Fibroblast of skin of back (primary cell): ENCODE results near the gene UCHL3. TPM values are rescaled to one million over a fixed set of nuclear protein-coding genes. Genes with fewer than 3 reads are reported as not detected.
"Not testable (repeated sequence)": the region's sequence is repeated elsewhere in the genome, so short reads cannot be mapped to it uniquely, and the experiment has no call there.

Source experiments
- DNase-seq: peaks from one replicate; pipeline ENCODE4 v3.0.0-alpha.2; 2013
- polyA plus RNA-seq, 2 experiments: library from polyadenylated mRNA; unstranded; fragments of 120-200 nt; gene quantifications; one replicate each; pipeline ENCODE4 v1.2.1, GENCODE V29; 2013; ENCODE audit not compliant: insufficient read length in 2 of 2

UCHL3 gene
- 33.1 TPM for polyA plus RNA-seq (2013, experiment 1 of 2; ENCODE audit: insufficient read length)
- 23.5 TPM for polyA plus RNA-seq (2013, experiment 2 of 2; ENCODE audit: insufficient read length)

- DNase-seq, result peak; percentile 93
Observed at GRCh38 chr13:75549262-75550158, at the start of gene UCHL3. Gene UCHL3 (plus strand): TSS chr13:75549791. CDS start chr13:75549821, 30 bp downstream.

DNA sequence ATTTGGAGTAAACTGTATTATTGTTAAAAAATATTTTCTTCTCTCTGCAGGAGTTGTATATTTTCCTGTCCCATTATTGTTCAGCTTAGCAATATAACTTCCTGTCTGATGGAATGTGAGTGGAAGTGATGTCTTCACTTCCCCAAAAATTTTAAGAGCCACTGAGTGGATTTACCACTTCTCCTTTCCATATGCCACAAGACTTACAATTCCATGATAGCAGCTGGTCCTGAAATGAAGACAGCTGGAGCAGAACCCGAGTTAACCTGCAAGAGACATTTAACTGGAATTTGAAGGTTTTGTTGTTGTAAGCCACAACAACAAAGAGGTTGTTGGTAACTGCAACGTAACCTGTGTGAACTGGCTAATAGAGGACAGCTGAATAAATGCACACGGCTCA lies 44.3 kb upstream of the UCHL3 start:
- DNase-seq, result no peak

- DNase-seq, result no peak
Observed at GRCh38 chr13:75506018-75506417, 43.6 kb upstream of the UCHL3 start.

DNA sequence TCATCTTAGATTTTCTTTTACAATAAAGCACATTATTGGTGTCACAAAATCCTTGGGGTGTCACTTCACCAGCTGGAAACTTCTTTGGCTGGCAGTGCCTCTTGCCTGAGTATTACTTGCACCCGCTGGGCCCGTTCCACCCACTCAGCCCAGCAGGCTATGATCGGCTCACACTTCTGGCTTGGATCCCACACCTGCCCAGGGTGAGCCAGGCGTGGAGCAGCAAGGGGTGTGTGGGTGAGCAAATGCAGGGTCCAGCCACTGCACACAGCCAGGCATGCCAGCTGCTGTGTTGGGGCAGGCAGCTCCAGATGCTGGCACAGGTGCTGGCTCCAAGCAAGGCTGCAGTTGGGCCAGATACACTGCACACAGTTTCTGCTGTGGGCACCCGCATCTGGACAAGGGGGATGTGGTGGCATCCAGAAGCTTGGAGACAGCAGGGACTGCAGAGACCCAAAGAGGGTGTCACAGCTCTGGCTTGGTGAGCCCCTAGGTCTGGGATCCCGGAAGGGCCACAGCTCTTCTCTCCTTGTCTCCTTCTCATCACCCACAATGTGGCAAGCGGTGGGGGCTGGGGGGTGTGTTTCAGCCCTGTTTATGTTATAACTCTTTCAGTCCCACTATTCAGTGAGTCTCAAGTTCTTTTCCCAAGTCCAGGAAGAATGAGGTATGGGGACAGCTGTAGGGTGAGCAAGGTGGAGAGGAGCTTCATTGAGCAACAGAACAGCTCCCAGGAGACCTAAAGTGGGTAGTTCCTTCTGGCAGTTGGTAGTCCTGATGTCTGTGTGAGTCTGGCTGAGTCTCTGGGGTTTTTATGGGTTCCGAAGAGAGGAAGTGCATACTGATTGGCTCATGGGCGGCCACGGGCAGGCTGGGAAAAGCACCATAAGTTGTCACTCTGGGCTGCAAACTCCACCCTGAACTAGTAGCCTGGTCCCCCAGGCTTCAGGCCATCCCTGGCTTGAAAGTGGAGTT lies 42.3 kb upstream of the UCHL3 start:
- DNase-seq, result no peak

GRCh38 chr13:75508002-75508548 lies 41.5 kb upstream of the UCHL3 start:
- no peak for DNase-seq

GRCh38 chr13:75511051-75511625 lies 38.5 kb upstream of the UCHL3 start:
- no peak for DNase-seq

DNA sequence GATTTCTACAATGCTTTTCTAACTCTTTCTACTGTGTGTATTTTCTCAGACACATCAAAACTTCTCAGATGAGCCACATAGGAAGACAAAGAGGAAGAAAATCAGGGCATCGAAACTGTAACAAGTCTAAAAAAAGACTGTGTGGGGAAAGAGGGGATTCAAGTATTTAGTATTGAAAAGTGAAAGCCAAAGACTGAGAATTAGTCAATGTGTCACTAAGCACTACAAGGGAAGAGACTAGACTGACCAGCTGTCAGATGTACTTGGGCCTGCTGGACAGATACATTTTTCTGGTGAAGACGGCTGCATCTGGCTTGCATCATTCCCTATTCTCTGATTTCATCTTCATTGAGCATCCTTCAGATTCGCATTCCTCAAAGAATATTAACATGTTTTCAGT lies 37.3 kb upstream of the UCHL3 start:
- no peak for DNase-seq

- DNase-seq, result no peak
Observed at GRCh38 chr13:75513271-75513670, 36.3 kb upstream of the UCHL3 start.

GRCh38 chr13:75514080-75514995 lies 35.3 kb upstream of the UCHL3 start:
- DNase-seq, result peak; percentile 65

DNA sequence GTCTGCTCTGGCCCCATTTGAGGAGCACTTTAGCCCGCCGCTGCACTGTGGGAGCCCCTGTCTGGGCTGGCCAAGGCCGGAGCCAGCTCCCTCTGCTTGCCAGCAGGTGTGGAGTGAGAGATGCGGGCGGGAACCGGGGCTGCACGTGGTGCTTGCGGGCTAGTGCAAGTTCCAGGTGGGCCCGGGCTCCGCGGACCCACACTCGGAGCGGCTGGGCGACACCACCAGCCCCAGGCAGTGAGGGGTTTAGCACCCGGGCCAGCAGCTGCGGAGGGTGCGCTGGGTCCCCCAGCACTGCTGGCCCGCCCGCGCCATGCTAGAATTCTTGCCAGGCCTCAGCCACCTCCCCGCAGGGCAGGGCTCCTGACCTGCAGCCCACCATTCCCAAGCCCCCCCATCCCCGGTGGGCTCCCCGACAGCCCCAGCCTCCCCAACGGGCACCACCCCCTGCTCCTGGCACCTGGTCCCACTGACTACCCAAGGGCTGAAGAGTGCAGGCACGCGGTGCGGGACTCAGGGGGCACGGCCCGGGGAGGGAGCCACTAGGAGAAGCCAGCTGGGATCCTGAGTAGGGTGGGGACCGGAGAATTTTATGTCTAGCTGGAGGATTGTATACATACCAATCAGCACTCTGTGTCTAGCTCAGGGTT lies 31.0 kb upstream of the UCHL3 start:
- DNase-seq, result no peak

DNA sequence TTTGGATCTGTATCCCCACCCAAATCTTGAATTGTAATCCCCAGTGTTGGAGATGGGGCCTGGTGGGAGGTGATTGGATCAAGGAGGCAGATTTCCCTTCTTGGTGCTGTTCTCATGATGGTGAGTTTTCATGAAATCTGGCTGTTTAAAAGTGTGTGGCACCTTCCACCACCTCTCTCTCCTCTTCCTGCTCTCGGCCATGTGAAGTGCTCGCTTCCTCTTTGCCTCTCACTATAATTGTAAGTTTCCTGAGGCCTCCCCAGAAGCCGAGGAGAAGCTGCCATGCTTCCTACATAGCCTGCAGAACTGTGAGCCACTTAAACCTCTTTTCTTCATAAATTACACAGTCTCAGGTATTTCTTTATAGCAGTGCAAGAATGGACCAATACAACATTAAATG lies 27.6 kb upstream of the UCHL3 start:
- DNase-seq, result no peak

DNA sequence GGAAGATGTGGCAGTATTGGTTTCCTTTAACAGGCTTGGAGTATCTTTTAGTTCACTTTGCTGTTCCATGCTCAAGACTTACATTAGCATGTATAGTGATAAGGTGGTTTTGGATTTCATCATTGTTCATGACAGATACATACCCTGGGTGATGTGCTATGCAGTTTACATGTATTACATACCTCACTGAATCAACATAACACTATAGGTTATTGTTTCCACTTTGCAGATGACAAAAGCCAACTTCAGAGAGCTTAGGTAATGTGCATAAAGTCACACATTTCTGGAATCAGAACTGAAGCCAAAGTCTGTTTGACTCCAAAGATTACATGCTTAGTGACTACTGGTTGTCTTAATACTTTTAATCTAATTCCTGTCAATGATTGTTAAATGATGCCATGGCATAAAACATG lies 19.0 kb upstream of the UCHL3 start:
- DNase-seq, result no peak

GRCh38 chr13:75533861-75534260 lies 15.7 kb upstream of the UCHL3 start:
- no peak for DNase-seq

DNA sequence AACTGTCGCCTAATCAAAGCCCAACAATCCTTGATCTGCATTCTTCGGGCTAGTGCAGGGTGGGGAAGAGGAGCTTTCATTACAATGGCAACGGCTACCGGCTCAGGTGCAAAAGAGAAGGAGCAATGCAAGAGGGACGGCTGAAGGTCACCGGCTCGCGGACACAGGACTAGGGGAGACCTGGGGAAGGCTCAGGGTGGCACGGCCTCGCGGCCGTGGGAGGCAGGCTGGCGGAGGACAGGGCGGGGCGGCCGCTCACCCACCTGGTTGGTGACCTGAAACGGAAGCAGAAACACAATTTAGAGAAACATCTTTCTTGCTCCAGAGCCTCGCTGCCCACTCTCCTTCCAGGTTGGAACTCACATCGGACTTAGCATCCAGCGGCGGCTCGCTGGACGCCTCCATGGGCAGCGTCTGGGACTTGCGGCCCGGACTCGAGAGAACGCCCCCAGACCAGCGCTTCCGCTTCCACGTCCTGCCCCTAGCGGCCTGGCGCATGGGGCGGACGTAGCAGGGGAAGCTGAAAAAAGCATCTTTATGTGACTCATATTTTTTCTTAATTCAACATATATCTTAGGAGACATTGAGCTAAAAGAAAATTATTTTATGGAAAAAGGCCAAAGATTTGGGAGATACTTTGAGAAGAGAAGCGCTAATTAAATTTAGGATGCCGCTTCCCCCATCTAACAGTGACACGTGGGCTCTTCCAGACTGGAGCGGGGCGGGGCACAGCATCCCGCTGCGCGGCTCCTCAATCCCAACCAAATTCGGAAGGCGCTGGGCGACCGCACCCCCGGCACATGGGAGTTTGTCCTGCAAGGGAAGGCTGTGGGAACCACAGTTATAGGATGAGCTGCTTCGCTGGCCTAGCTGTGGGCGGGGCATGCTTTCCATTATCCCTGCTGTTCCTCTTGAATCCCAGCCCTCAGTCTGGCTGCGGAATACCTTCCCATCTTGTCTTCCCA lies 11.9 kb upstream of the UCHL3 start, which contains the start of gene COMMD6:
TSS of gene COMMD6 (minus strand) at position 441 of the 965 bp plus-strand sequence. CDS start at position 405, 36 bp downstream.
- peak; percentile 95 for DNase-seq

DNA sequence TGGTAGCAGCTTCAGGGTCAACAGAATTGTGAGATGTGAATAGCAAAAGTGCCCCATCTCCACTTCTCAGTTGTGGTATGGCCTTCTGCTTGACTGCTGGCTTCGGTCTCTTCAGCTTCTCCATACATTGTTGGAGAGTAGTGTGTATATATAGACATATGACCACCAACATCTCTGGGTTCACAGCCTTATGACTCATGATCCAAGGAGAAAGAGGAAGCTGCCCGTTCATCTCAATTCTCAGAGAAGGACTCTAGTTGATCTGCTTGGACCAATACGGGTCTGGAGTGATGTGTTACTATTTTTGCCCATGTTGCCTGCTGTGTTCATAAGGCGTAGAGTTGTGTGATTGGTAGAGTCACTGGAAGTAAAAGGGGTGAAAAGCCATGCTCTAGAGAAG lies 8.3 kb upstream of the UCHL3 start:
- DNase-seq, result peak; percentile 37

DNA sequence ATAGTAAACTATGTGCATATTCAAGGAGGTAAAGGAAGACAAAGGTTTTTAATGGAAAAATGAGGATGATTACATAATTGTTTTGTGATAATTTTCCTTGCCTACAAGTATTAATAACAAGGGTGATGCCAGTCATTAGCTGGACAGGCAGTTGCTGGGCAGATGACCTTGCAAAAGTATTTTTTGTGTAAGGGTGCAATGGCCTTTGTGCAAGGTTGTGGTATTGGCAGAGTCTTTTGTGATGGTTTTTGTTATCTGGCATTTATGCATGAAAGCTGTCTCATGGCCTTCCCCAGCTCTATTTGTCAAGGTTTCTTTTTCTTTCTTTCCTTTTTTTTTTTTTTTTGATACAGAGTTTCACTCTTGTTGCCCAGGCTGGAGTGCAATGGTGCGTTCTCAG lies 7.6 kb upstream of the UCHL3 start:
- no peak for DNase-seq

DNA sequence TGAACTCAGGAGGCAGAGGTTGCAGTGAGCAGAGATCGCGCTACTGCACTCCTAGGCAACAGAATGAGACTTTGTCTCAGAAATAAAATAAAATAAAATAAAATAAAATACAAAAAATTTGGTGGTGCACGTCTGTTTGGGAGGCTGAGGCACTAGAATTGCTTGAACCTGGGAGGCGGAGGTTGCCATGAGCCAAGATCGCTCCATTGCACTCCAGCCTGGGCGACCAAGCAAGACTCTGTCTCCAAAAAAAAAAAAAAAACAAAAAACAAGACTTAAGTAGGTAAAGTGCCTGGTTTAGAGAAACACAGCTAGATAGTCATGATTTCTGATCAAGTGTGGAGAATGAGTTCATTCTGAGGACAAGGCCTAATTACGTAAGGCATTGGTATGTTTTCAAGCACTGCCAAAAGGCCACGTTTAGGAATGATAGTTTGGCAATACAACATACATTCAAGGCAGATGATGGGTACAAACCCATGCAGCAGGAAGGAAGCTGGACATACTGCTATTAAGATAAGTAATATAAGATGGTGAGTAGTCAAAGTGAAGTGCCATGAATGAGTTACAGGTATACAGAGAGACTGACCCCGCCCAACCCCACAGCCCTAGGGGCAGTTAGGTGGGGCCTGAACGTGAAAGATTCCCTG lies 4.8 kb upstream of the UCHL3 start:
- peak; percentile 51 for DNase-seq

DNA sequence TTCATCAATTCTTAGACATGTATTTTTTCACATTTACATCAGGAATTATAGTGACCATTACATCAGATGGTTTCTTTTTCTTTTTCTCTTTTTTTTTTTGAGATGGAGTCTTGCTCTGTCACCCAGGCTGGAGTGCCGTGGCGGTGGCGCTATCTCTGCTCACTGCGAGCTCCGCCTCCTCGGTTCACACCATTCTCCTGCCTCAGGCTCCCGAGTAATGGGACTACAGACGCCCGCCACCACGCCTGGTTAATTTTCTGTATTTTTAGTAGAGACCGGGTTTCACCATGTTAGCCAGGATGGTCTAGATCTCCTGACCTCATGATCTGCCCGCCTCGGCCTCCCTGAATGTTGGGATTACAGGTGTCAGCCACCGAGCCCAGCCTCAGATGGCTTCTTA lies 4.2 kb upstream of the UCHL3 start:
- not testable (repeated sequence) for DNase-seq

DNA sequence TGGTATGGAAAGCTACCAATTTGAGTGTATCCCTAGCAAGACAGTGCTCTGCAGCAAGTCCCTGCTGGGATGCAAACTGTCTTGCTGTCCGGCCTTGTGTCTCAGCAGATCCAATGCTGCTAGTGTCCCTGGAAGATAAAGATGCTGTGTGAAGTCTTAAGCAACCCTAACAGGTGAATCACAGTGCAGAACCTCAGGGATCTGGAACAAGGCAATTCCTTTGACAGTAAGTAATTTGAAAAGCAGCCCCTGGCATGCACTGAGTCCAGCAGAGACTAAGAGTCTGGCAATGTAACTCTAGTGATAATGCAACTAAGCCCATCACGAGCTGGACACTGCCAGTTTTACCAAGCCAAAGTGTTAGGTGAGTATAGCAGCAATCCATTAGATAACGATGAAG lies 1.7 kb upstream of the UCHL3 start:
- DNase-seq, result no peak
